Measurements from ENCODE around the gene EPB41L2.
"Not testable (repeated sequence)": the region's sequence is repeated elsewhere in the genome, so short reads cannot be mapped to it uniquely, and the experiment has no call there.

The EPB41L2 gene

DNA sequence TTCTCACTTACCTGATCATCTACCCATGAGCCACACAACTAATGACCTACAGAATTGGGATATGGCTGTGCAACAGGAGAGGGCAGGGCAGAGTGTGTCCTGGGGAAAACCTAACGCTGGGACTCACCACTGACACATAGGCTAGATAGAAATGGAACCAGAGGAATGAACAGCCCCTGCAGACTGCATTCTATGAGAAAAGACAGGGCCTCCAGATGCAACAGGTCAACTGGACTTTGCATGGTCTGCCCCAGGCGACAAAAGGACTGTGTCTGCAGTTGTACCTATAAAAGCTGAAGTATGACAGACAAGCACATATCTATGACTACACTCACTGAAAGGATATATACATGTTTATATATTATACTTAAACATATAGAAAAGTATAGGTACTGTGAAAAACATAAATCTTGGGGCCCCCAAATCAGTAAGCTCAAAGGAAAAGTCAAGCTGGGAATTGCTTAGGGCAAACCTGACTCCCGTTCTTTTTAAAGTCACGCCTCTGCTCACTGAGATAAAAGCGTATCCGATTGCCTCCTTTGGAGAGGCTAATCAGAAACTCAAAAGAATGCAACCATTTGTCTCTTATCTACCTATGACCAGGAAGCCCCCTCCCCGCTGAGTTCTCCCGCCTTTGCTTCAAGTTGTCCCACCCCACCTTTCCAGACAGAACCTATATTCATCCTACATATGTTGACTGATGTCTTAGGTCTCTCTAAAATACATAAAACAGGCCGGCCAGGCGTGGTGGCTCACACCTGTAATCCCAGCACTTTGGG lies 68.5 kb downstream of the EPB41L2 start:
- Histone ChIP-seq H3K79me2 (ENCODE audit: low read length) (no peaks in the 10 kb centered on the region), H3K4me1 (ENCODE audit: low read length) (no peaks in the 10 kb centered on the region)

DNA sequence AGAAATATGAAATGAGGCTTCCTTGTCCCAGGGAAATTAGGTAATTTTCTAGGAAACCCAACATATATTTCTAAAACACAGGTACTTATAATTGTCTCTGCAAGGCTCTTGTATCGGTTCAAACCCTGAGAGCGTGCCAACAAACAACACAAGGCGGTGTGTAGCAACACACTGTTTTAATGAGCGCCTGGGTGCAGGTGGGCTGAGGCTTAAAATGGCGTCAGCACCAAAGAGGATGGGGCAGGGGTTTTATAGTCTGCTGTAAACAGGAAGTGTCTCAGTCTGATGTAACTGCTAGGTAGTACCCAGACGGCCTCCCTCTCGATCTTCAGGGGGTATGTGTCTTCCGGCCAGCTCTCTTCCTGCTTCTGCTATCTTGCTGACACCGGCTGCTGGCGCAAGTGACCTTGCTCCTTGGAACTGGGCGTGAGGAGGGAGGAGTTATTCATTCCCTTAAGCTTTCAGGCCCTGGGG lies 69.7 kb downstream of the EPB41L2 start:
- no peak overlapping the region for H3K27ac ChIP-seq (ENCODE audit: low read length)

More for the DNA sequence above, 68.5 kb downstream of the EPB41L2 start:
- Histone ChIP-seq H4K20me1 (ENCODE audit: insufficient read depth, low read length) (no peaks in the 10 kb centered on the region), H3K27me3 (ENCODE audit: low read depth, low read length) (no peaks in the 10 kb centered on the region), H3K4me3 (ENCODE audit: low read length) (no peak overlapping the region), H3K9ac (ENCODE audit: low read length) (no peak overlapping the region), H2AFZ (ENCODE audit: low read depth, low read length) (no peak overlapping the region), H3K36me3 (replicated peaks; ENCODE audit: low read depth, low read length) (no peaks in the 10 kb centered on the region), H3K27ac (ENCODE audit: low read length) (no peak overlapping the region), H3K9me3 (ENCODE audit: insufficient read depth, low read length) (no peaks in the 10 kb centered on the region), H3K4me2 (ENCODE audit: low read length) (no peak overlapping the region)
- TF ChIP-seq, protein P1, sequence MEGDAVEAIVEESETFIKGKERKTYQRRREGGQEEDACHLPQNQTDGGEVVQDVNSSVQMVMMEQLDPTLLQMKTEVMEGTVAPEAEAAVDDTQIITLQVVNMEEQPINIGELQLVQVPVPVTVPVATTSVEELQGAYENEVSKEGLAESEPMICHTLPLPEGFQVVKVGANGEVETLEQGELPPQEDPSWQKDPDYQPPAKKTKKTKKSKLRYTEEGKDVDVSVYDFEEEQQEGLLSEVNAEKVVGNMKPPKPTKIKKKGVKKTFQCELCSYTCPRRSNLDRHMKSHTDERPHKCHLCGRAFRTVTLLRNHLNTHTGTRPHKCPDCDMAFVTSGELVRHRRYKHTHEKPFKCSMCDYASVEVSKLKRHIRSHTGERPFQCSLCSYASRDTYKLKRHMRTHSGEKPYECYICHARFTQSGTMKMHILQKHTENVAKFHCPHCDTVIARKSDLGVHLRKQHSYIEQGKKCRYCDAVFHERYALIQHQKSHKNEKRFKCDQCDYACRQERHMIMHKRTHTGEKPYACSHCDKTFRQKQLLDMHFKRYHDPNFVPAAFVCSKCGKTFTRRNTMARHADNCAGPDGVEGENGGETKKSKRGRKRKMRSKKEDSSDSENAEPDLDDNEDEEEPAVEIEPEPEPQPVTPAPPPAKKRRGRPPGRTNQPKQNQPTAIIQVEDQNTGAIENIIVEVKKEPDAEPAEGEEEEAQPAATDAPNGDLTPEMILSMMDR (IDR thresholded peaks at IDR 0.05; ENCODE audit: low read depth, low read length): no peak

DNA sequence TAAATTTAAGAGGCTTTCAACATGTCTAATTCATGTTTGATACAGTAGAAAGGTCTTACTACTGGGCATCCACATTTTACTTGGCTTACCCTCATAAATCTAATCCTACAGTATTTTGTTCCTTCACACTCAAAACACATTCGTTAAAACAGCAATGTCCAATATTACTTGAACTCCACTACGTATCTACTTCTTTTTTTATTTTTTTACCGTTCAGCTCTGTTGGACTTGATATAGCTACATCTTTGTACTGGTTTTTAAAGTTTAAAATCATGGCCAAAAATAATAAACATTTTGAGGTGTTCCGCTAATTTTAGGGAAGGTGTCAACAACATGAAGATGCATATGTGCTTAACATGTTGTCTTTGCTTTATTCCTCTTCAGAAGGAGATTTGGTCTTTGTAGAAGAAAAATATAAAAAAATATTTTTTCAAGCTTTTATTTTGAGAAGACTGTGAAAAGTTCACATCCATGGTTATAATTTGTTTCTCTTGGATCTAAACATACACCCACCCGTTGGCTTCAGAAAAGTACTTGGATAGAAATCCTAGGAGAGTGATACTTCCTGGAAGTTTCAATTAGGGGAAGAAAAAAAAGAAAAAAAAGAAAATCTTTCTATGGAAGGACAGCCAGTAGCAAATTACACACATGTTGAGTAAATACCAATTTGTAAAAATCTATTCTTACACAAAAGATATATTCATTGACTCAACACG lies 71.5 kb downstream of the EPB41L2 start:
- H3K9me3 ChIP-seq (ENCODE audit: insufficient read depth, low read length): no peaks in the 10 kb centered on the region
- no peaks in the 10 kb centered on the region for H4K20me1 ChIP-seq (ENCODE audit: insufficient read depth, low read length)
- H3K36me3 ChIP-seq (replicated peaks; ENCODE audit: low read depth, low read length): no peaks in the 10 kb centered on the region
- no peak overlapping the region for H3K27ac ChIP-seq (ENCODE audit: low read length)
- H3K4me2 ChIP-seq (ENCODE audit: low read length): no peak overlapping the region
- H3K4me1 ChIP-seq (ENCODE audit: low read length): no peaks in the 10 kb centered on the region
- no peak overlapping the region for H3K9ac ChIP-seq (ENCODE audit: low read length)
- no peaks in the 10 kb centered on the region for H3K27me3 ChIP-seq (ENCODE audit: low read depth, low read length)
- H2AFZ ChIP-seq (ENCODE audit: low read depth, low read length): no peak overlapping the region
- TF ChIP-seq, protein P1 (IDR thresholded peaks at IDR 0.05; ENCODE audit: low read depth, low read length): no peak
- no peak for TF ChIP-seq EZH2phosphoT487 (IDR thresholded peaks at IDR 0.05; ENCODE audit: low read depth)
- no peak overlapping the region for H3K4me3 ChIP-seq (ENCODE audit: low read length)
- H3K79me2 ChIP-seq (ENCODE audit: low read length): no peaks in the 10 kb centered on the region

More for the DNA sequence above, 69.7 kb downstream of the EPB41L2 start:
- Histone ChIP-seq H4K20me1 (ENCODE audit: insufficient read depth, low read length) (no peaks in the 10 kb centered on the region), H3K79me2 (ENCODE audit: low read length) (no peaks in the 10 kb centered on the region), H2AFZ (ENCODE audit: low read depth, low read length) (no peak overlapping the region), H3K36me3 (replicated peaks; ENCODE audit: low read depth, low read length) (no peaks in the 10 kb centered on the region), H3K4me1 (ENCODE audit: low read length) (no peaks in the 10 kb centered on the region), H3K27me3 (ENCODE audit: low read depth, low read length) (no peaks in the 10 kb centered on the region), H3K9ac (ENCODE audit: low read length) (no peak overlapping the region), H3K4me2 (ENCODE audit: low read length) (no peak overlapping the region), H3K9me3 (ENCODE audit: insufficient read depth, low read length) (no peaks in the 10 kb centered on the region), H3K4me3 (ENCODE audit: low read length) (no peak overlapping the region)
- TF ChIP-seq, protein P1 (IDR thresholded peaks at IDR 0.05; ENCODE audit: low read depth, low read length): no peak

DNA sequence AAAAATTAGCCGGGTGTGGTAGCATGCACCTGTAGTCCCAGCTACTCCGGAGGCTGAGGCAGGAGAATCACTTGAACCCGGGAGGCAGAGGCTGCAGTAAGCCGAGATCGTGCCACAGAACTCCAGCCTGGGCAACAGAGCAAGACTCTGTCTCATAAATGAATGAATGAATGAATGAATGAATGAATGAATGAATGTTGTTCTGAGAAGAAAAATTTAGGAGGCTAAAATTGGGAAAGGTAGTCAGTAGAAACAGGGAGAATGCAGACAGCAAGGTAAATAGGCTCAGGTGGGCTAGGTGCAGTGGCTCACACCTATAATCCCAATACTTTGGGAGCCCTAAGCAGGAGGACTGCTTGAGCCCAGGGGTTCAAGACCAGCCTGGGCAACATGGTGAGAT lies 75.5 kb downstream of the EPB41L2 start:
- H3K79me2 ChIP-seq (ENCODE audit: low read length); H3K36me3 ChIP-seq (replicated peaks; ENCODE audit: low read depth, low read length); H3K4me1 ChIP-seq (ENCODE audit: low read length); H3K9ac ChIP-seq (ENCODE audit: low read length); H2AFZ ChIP-seq (ENCODE audit: low read depth, low read length); H3K9me3 ChIP-seq (ENCODE audit: insufficient read depth, low read length); H3K4me3 ChIP-seq (ENCODE audit: low read length); H3K27me3 ChIP-seq (ENCODE audit: low read depth, low read length); H3K4me2 ChIP-seq (ENCODE audit: low read length); H4K20me1 ChIP-seq (ENCODE audit: insufficient read depth, low read length); H3K27ac ChIP-seq (ENCODE audit: low read length): not testable (repeated sequence)
